Kidney (tissue), 14 donors: ENCODE data around the gene TUBA4A. TPM values are rescaled to one million over a fixed set of nuclear protein-coding genes. Genes with fewer than 3 reads are reported as not detected.
A peak's percentile ranks its signal among the peaks of the same experiment; 100 is the strongest.

Experiments used
- DNase-seq, 5 donors: peaks; one replicate each; pipeline ENCODE4 v3.0.0-alpha.2; 2013 to 2020
- FAIRE-seq: peaks from 2 replicates; lab custom pipeline; 2012; peaks lifted over from hg19 to GRCh38; lab: Jason Lieb, UNC
- H3K27ac ChIP-seq, 2 donors: one replicate each; pipeline ENCODE4 v1.7.0; 2013; ENCODE audit warnings: low read depth in 2 of 2, low read length in 2 of 2, inconsistent platforms in 1 of 2
- H3K27me3 ChIP-seq: one replicate; pipeline ENCODE4 v1.7.1; 2013; ENCODE audit warnings: low read length, inconsistent platforms; ENCODE audit not compliant: control insufficient read depth, insufficient read depth
- H3K36me3 ChIP-seq, 3 donors: one replicate each; pipeline versions ENCODE4 v1.7.0 to v1.7.1; 2013; ENCODE audit warnings: low read length in 3 of 3, control low read depth in 1 of 3, inconsistent platforms in 1 of 3; ENCODE audit not compliant: insufficient read depth in 3 of 3, control insufficient read depth in 2 of 3
- H3K4me1 ChIP-seq, 3 donors: one replicate each; pipeline versions ENCODE4 v1.7.0 to v1.7.1; 2013; ENCODE audit warnings: low read length in 3 of 3, inconsistent platforms in 1 of 3, low read depth in 1 of 3; ENCODE audit not compliant: control insufficient read depth in 2 of 3, insufficient read depth in 2 of 3
- H3K4me3 ChIP-seq, 3 donors: one replicate each; pipeline versions ENCODE4 v1.7.0 to v1.8.1; 2013; ENCODE audit warnings: low read length in 3 of 3, control low read depth in 1 of 3, inconsistent platforms in 1 of 3
- H3K9ac ChIP-seq, 3 donors: one replicate each; pipeline versions ENCODE4 v1.7.0 to v1.7.1; 2013; ENCODE audit warnings: low read length in 3 of 3, control low read depth in 1 of 3, inconsistent platforms in 1 of 3
- H3K9me3 ChIP-seq, 3 donors: one replicate each; pipeline versions ENCODE4 v1.7.0 to v1.7.1; 2013; ENCODE audit warnings: low read length in 3 of 3, control low read depth in 1 of 3, inconsistent platforms in 1 of 3; ENCODE audit not compliant: control insufficient read depth in 2 of 3, insufficient read depth in 1 of 3
- CTCF ChIP-seq: IDR thresholded peaks from 3 replicates; pipeline ENCODE4 v1.5.1; 2012; ENCODE audit warnings: mild to moderate bottlenecking, moderate library complexity, borderline replicate concordance; ENCODE audit not compliant: insufficient read depth; ENCODE audit errors: extremely low read depth
- intact Hi-C: fragments of 100-400 bp; cut with DNase I; formaldehyde crosslinking; loops from one replicate; pipeline ENCODE4 v1.11.1; 2022
- polyA plus RNA-seq: library from polyadenylated mRNA; stranded (reverse); fragments of 350-450 nt; fragmentation: Illumina TruSeq; extraction: RNeasy Lipid Tissue Mini Kit (QIAGEN cat#74804); gene quantifications from one replicate; pipeline ENCODE4 v1.2.3, GENCODE V29; 2014; ENCODE audit warnings: low read depth, low replicate concordance; ENCODE audit not compliant: insufficient read depth
- total RNA-seq: library from RNA; stranded (reverse); fragmentation: NEBNext Ultra II Directional; extraction: Animal tissue kit (Norgen Biotek cat#: 25700); gene quantifications from one replicate; pipeline ENCODE4 v1.2.1, GENCODE V29; 2021
- donor health status: control.
- donor health status: control.
- donor health status: control.
- donor health status: control.
- donor health status: control.
- donor health status: DM: yes; HTN: yes; CAD: no.
- donor health status: Normal renal cell carcinoma (clear cell type).

TUBA4A gene
- total and polyA plus RNA-seq, 2 donors from 2014 or later: 49.4 to 156 TPM

- peak overlapping the region in 2 of 3 donors; percentile 31 to 65 for H3K9ac ChIP-seq
- H3K4me3 ChIP-seq: peak overlapping the region; percentile 32 to 59 (median 47)
- H3K4me1 ChIP-seq: peaks cover 0 to 6% (median 3%) of the 10 kb centered on the region in 3 donors
- DNase-seq (peak; percentile 91 to 94 (median 92)), FAIRE-seq (no peak)
- intact Hi-C loops: no loop called here
- no peaks in the 10 kb centered on the region for H3K9me3 ChIP-seq
- peak overlapping the region in 1 of 2 donors; percentile 57 for H3K27ac ChIP-seq
- peak; percentile 99 for TF ChIP-seq CTCF
- H3K27me3 ChIP-seq: no peaks in the 10 kb centered on the region
- no peaks in the 10 kb centered on the region for H3K36me3 ChIP-seq
Observed at GRCh38 chr2:219294356-219295351, 40.9 kb upstream of the TUBA4A start.

- Histone ChIP-seq H3K9me3 (no peaks in the 10 kb centered on the region), H3K4me3 (no peak overlapping the region), H3K9ac (no peak overlapping the region), H3K4me1 (peaks cover 0 to 8% (median 3%) of the 10 kb centered on the region in 3 donors), H3K27ac (no peak overlapping the region), H3K36me3 (no peaks in the 10 kb centered on the region), H3K27me3 (no peaks in the 10 kb centered on the region)
- no peak for TF ChIP-seq CTCF
- DNase-seq: peak in 2 of 5 donors; percentile 45 to 48
- intact Hi-C loops: no loop called here
- no peak for FAIRE-seq
Observed at GRCh38 chr2:219293736-219294231, 40.1 kb upstream of the TUBA4A start.

GRCh38 chr2:219292616-219293015, 38.9 kb upstream of the TUBA4A start:
- Histone ChIP-seq H3K9me3 (no peaks in the 10 kb centered on the region), H3K27ac (no peak overlapping the region), H3K4me3 (no peak overlapping the region), H3K9ac (no peak overlapping the region), H3K4me1 (peaks cover 0 to 8% (median 3%) of the 10 kb centered on the region in 3 donors), H3K27me3 (no peaks in the 10 kb centered on the region), H3K36me3 (no peaks in the 10 kb centered on the region)
- TF ChIP-seq CTCF: no peak
- FAIRE-seq: no peak
- intact Hi-C loops: no loop called here
- peak in 1 of 5 donors; percentile 55 for DNase-seq
